MM.1S (cell line): ENCODE data around the gene GNB1.

Source experiments
- CTCF ChIP-seq: fragments of 300-600 bp; sonication (generic); IDR thresholded peaks from 2 replicates; pipeline ENCODE4 v1.5.1; 2016; ENCODE audit warnings: antibody characterized with exemption, low read length, mixed read lengths
- EZH2phosphoT487 ChIP-seq: fragments of 300-600 bp; sonication (generic); IDR thresholded peaks from 2 replicates; pipeline ENCODE4 v1.6.1; 2018; ENCODE audit warnings: antibody characterized with exemption, low read length

GRCh38 chr1:1852619-1853414, 38.1 kb downstream of the GNB1 start:
- TF ChIP-seq CTCF (no peak), EZH2phosphoT487 (no peak)
